Omental fat pad (tissue), 4 donors: Measurements from ENCODE around the gene DSP. TPM values are rescaled to one million over a fixed set of nuclear protein-coding genes. Genes with fewer than 3 reads are reported as not detected.

Experiments used
- ATAC-seq: fragments of 150-250 bp; one replicate; pipeline ENCODE4 v1.9.1; 2016; ENCODE audit warnings: mild to moderate bottlenecking, moderate library complexity; ENCODE audit not compliant: low FRiP score
- DNase-seq: peaks from one replicate; pipeline ENCODE4 v3.0.0-alpha.2; 2019; ENCODE audit warnings: low spot score
- total RNA-seq, 4 donors: library from RNA; depleted of rRNA; stranded (reverse); fragments of >200 nt; gene quantifications; one replicate each; pipeline ENCODE4 v1.1.0, GENCODE V29; 2016
- TF ChIP-seq, protein P1 (sequence below), 3 donors: fragments of 450-650 bp; IDR thresholded peaks; one replicate each; pipeline ENCODE4 v1.5.1; 2016 to 2017; ENCODE audit warnings: antibody characterized with exemption in 3 of 3, mild to moderate bottlenecking in 3 of 3, moderate library complexity in 2 of 3

DSP gene
- total RNA-seq, 4 donors from 2014 or later: 6.6 to 47.9 (median 25.5) TPM

GRCh38 chr6:7589949-7590917 lies 48.8 kb downstream of the DSP start, which contains the start of gene SNRNP48:
SNRNP48 (plus strand) TSS chr6:7590198; CDS start chr6:7590258, 60 bp downstream.
- DNase-seq (peak; percentile 96), ATAC-seq (peak; percentile 97)
- TF ChIP-seq, protein P1, sequence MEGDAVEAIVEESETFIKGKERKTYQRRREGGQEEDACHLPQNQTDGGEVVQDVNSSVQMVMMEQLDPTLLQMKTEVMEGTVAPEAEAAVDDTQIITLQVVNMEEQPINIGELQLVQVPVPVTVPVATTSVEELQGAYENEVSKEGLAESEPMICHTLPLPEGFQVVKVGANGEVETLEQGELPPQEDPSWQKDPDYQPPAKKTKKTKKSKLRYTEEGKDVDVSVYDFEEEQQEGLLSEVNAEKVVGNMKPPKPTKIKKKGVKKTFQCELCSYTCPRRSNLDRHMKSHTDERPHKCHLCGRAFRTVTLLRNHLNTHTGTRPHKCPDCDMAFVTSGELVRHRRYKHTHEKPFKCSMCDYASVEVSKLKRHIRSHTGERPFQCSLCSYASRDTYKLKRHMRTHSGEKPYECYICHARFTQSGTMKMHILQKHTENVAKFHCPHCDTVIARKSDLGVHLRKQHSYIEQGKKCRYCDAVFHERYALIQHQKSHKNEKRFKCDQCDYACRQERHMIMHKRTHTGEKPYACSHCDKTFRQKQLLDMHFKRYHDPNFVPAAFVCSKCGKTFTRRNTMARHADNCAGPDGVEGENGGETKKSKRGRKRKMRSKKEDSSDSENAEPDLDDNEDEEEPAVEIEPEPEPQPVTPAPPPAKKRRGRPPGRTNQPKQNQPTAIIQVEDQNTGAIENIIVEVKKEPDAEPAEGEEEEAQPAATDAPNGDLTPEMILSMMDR (IDR thresholded peaks at IDR 0.05): no peak

GRCh38 chr6:7590918-7591302 lies 49.4 kb downstream of the DSP start:
- TF ChIP-seq, protein P1 (IDR thresholded peaks at IDR 0.05): no peak
- no peak for DNase-seq
- ATAC-seq: no peak

DNA sequence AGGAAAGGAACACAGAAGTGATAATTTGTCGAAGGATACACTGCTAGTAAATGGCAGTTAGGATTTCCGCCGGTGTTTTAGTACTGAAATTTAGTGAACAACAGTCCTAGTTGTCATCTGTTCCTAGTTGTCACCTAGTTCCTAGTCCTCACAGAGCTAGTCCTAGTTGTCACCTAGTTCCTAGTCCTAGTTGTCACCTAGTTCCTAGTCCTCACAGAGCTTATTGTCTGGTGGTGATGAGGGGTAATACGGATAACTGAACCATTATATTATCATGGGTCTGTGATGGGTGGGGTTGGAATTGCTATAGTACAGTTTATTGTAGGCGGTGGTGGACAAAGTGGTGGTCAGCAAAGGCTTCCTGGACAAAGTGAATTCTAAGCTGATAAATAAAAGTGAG lies 50.3 kb downstream of the DSP start:
- TF ChIP-seq, protein P1 (IDR thresholded peaks at IDR 0.05): no peak
- no peak for DNase-seq
- ATAC-seq: no peak

- ATAC-seq (no peak), DNase-seq (no peak)
- TF ChIP-seq, protein P1 (IDR thresholded peaks at IDR 0.05): no peak
Observed at GRCh38 chr6:7593229-7593628, 51.8 kb downstream of the DSP start.

- no peak for ATAC-seq
- no peak for DNase-seq
- TF ChIP-seq, protein P1 (IDR thresholded peaks at IDR 0.05): no peak
Observed at GRCh38 chr6:7594579-7595125, 53.2 kb downstream of the DSP start.

DNA sequence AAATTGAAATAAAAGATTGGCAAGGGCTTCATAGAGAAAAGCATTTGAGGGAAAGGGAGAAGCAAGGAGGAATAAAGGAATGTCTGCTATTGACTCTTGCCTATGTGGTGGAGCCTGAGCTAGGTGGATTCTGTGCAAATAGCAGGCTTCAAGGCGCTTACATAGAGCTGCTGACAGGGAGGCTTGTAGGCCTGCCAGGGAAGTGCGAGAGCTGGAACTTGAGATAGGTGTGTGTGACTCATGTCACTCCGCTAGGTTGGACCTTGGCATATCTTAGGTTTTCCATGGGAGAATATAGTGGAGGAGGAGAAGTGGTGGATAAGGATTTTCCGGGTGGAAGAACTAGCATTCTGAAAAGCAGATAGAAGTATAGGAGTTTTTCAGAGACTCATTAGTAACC lies 62.5 kb downstream of the DSP start:
- DNase-seq: no peak
- no peak for ATAC-seq
- TF ChIP-seq, protein P1 (IDR thresholded peaks at IDR 0.05): no peak
